PFSK-1 (cell line): ENCODE measurements around the gene EPHA3.

Experiments
- FOXP2 ChIP-seq: optimal IDR thresholded peaks from 2 replicates; pipeline ENCODE3; 2011; ENCODE audit warnings: borderline replicate concordance, control low read depth, inconsistent platforms; ENCODE audit not compliant: insufficient read depth; ENCODE audit errors: extremely low read length, extremely low read depth
- POLR2AphosphoS5 ChIP-seq: IDR thresholded peaks from 2 replicates; pipeline ENCODE4 v1.6.1; 2012; ENCODE audit warnings: low read depth, mild to moderate bottlenecking, control low read depth, low read length, moderate library complexity
- SIN3A ChIP-seq: IDR thresholded peaks from 2 replicates; pipeline ENCODE4 v1.6.1; 2012; ENCODE audit warnings: mild to moderate bottlenecking, low read length, moderate library complexity, borderline replicate concordance; ENCODE audit not compliant: insufficient read depth
- TAF1 ChIP-seq: IDR thresholded peaks from 2 replicates; pipeline ENCODE4 v1.6.1; 2012; ENCODE audit warnings: low read length, control low read depth, borderline replicate concordance; ENCODE audit not compliant: insufficient read depth
- TF ChIP-seq, protein P1 (sequence below), 2 experiments: IDR thresholded peaks; 2 replicates each; pipeline versions ENCODE4 v1.6.1 to v1.8.0; 2011 to 2012; ENCODE audit warnings: low read depth in 2 of 2, low read length in 2 of 2, control low read depth in 1 of 2, inconsistent platforms in 1 of 2, mild to moderate bottlenecking in 1 of 2, moderate library complexity in 1 of 2; ENCODE audit not compliant: insufficient read depth in 1 of 2

The EPHA3 gene

DNA sequence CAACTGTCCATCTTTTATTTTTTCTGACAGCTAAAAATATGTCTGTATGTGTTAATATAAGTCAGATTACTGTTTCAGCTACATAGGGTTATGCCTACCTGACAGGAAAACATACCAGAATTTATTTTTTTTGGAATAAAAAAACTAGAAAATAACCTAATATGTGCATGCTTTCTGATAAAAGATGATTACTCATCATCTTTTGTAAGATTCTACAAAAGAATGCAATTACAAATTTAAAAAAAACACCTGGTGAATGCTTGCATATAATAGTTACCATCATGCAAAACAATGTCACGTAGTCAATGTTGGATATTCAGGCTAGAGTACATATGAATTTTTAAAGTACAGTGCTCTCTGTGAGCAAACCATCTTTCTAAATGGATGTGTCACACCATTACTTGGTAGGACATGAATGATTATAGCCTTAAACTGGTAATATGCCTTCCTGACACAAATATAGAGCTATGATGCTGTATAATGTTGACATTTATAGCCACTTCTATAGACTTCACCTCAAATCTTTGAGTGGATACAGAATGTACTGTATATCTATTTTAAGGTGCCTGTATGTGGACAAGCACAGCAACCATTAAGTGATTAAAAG is 180.6 kb downstream of the EPHA3 start:
- TF ChIP-seq SIN3A (no peak), TAF1 (no peak), FOXP2 (no peak), POLR2AphosphoS5 (no peak)
- TF ChIP-seq, protein P1, sequence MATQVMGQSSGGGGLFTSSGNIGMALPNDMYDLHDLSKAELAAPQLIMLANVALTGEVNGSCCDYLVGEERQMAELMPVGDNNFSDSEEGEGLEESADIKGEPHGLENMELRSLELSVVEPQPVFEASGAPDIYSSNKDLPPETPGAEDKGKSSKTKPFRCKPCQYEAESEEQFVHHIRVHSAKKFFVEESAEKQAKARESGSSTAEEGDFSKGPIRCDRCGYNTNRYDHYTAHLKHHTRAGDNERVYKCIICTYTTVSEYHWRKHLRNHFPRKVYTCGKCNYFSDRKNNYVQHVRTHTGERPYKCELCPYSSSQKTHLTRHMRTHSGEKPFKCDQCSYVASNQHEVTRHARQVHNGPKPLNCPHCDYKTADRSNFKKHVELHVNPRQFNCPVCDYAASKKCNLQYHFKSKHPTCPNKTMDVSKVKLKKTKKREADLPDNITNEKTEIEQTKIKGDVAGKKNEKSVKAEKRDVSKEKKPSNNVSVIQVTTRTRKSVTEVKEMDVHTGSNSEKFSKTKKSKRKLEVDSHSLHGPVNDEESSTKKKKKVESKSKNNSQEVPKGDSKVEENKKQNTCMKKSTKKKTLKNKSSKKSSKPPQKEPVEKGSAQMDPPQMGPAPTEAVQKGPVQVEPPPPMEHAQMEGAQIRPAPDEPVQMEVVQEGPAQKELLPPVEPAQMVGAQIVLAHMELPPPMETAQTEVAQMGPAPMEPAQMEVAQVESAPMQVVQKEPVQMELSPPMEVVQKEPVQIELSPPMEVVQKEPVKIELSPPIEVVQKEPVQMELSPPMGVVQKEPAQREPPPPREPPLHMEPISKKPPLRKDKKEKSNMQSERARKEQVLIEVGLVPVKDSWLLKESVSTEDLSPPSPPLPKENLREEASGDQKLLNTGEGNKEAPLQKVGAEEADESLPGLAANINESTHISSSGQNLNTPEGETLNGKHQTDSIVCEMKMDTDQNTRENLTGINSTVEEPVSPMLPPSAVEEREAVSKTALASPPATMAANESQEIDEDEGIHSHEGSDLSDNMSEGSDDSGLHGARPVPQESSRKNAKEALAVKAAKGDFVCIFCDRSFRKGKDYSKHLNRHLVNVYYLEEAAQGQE (IDR thresholded peaks at IDR 0.05; ENCODE audit: insufficient read depth in 1 of 2, low read depth in 2 of 2, low read length in 2 of 2): no peak

DNA sequence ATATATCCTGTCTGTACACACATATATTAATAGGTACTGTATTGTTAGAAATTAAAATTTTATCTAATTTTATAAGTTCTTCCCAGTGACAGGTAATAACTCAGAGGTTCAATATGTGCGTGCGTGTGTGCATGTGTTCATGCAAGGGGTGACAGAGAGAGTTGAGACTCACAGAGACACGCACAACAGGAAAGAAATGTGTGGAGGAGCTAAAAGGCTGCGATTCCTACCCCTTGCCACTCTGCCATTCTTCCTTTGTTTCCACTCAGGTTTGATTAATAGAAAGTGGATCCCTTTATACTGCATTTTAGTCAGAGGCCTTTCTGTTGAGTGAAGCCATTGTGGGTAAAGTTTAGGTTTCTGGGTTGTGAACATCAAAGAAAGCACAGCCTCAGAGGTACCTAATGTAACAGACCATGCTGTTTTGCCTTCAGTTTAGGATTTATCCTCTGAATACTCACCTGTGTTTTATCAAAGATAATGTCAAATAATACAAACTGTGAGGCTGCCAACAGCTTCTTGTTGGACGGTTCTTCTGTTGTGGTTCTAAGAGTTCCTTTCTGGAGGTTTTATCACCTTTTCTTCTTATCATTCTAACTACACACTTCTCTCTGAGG is 182.3 kb downstream of the EPHA3 start:
- TF ChIP-seq FOXP2 (no peak), POLR2AphosphoS5 (no peak), TAF1 (no peak), SIN3A (no peak)
- TF ChIP-seq, protein P1 (IDR thresholded peaks at IDR 0.05; ENCODE audit: insufficient read depth in 1 of 2, low read depth in 2 of 2, low read length in 2 of 2): no peak

DNA sequence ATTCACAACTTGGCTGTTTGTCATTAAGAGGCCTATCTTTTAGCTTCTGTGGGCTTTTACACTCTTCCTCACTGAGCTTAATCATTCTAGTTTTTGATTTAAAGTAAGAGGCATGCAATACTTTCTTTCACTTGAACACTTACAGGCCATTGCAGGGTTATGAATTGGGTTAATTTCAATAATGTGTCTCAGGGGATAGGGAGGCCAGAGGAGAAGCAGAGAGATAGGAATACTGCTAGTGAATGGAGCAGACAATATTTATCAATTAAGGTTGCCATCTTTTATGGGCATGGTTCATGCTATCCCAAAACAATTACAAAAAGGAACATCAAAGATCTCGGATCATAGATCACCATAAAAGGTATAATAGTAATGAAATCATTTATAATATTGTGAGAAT is 189.8 kb downstream of the EPHA3 start:
- TF ChIP-seq TAF1 (no peak), POLR2AphosphoS5 (no peak), SIN3A (no peak), FOXP2 (no peak)
- TF ChIP-seq, protein P1 (IDR thresholded peaks at IDR 0.05; ENCODE audit: insufficient read depth in 1 of 2, low read depth in 2 of 2, low read length in 2 of 2): no peak

DNA sequence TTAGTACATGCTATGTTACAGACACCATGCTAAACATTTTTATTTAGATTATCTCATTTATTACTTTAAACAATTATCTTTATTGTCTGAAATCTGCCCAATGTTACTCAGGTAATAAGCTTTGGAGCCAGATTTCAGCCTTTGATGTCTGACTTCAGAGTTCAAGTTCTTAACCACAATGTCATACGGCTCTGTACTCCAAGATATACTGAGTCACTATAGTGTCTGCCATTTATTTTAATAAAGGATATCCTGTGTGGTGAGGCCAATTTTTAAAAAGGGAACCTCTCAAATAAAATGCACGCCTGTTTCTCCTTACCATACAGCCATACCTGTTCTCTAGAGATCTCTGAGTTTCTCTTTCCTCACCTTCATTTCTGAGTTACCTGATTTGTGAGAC is 193.1 kb downstream of the EPHA3 start:
- no peak for TF ChIP-seq SIN3A
- TF ChIP-seq TAF1: no peak
- TF ChIP-seq FOXP2: no peak
- no peak for TF ChIP-seq POLR2AphosphoS5

DNA sequence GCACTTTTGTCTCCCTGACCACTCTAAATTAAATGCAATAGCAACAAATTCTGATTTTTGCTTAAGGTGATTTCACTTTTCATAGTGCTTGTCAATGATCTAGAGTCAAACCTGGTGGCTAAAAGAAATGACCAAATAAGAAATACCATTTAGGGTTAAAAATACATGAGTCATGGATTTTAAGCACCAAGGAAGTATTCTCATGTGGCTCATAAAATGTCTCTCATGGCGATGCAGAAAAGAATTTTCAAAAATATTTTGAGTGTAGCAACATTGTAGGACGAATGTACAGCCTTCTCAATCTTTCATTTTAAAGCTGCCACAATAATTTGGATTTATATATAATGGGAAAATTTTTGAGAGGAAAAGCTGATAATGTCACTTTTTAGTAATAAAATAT is 193.6 kb downstream of the EPHA3 start:
- TF ChIP-seq POLR2AphosphoS5 (no peak), TAF1 (no peak), SIN3A (no peak), FOXP2 (no peak)

DNA sequence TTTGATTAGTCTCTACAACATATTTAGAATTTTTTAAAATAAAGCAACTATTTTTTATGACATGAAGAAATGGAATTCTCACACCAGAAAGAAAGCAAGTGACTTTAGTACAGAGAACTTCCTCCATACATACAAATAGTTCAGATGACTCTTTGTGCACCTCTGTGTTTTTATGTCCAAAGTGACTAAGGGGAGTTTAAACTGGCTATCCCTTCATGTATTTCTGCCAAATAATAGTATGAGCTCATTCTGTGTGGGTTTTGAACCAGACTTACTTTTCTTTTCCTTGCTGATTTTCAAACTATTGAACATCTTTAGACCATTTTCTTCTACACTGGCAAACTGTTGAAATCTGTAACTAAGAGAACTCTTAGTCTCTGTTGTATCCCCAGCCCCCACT is 196.3 kb downstream of the EPHA3 start:
- TF ChIP-seq FOXP2 (no peak), TAF1 (no peak), POLR2AphosphoS5 (no peak), SIN3A (no peak)
- TF ChIP-seq, protein P1 (IDR thresholded peaks at IDR 0.05; ENCODE audit: insufficient read depth in 1 of 2, low read depth in 2 of 2, low read length in 2 of 2): no peak
